AG04450 (cell line): Measurements from ENCODE around the gene CDH13. TPM values are rescaled to one million over a fixed set of nuclear protein-coding genes. Genes with fewer than 3 reads are reported as not detected.

Experiments
- CTCF ChIA-PET: fragments of 300-600, 350-600 bp; formaldehyde crosslinking; extraction: SDS; loops from one replicate; lab custom pipeline; 2022; ENCODE audit warnings: antibody characterized with exemption, inconsistent platforms; lab: Charles Lee
- POLR2A ChIA-PET: fragments of 350-600 bp; formaldehyde crosslinking; extraction: SDS; loops from one replicate; lab custom pipeline; 2021; ENCODE audit warnings: antibody characterized with exemption, inconsistent platforms; lab: Yijun Ruan, JAX
- DNase-seq: peaks from one replicate; pipeline ENCODE4 v3.0.0-alpha.2; 2011; ENCODE audit warnings: low read depth, low spot score
- H3K27ac ChIP-seq: one replicate; pipeline ENCODE4 v1.5.1; 2012; ENCODE audit warnings: low read depth, low read length, control low read depth
- H3K27me3 ChIP-seq: one replicate; pipeline ENCODE4 v1.6.0; 2012; ENCODE audit warnings: low read length; ENCODE audit not compliant: control insufficient read depth, insufficient read depth
- H3K4me3 ChIP-seq: 2 replicates; pipeline ENCODE4 v1.5.1; 2011; ENCODE audit warnings: mild to moderate bottlenecking, low read depth, low read length, control low read depth
- H3K9me3 ChIP-seq: 2 replicates; pipeline ENCODE4 v1.5.1; 2012; ENCODE audit warnings: low read length; ENCODE audit not compliant: control insufficient read depth, insufficient read depth
- CTCF ChIP-seq: IDR thresholded peaks from 2 replicates; pipeline ENCODE4 v1.5.1; 2011; ENCODE audit warnings: low read depth, low read length, control low read depth, inconsistent platforms
- polyA plus RNA-seq: library from polyadenylated mRNA; depleted of rRNA; stranded (reverse); fragments of >200 nt; gene quantifications from 2 replicates; pipeline ENCODE4 v1.2.3, GENCODE V29; 2011

Gene CDH13
- polyA plus RNA-seq, 1 experiment = 55.0 TPM

GRCh38 chr16:82949016-82949415, 322.2 kb downstream of the CDH13 start:
- no peak for DNase-seq
- CTCF ChIA-PET = no interaction called here
- TF ChIP-seq CTCF = no peak
- no peak overlapping the region for H3K4me3 ChIP-seq
- no peaks in the 10 kb centered on the region for H3K27me3 ChIP-seq
- no peak overlapping the region for H3K27ac ChIP-seq
- POLR2A ChIA-PET = no interaction called here
- no peaks in the 10 kb centered on the region for H3K9me3 ChIP-seq

- TF ChIP-seq CTCF = no peak
- ChIA-PET CTCF (no interaction called here), POLR2A (no interaction called here)
- H3K4me3 ChIP-seq = no peak overlapping the region
- H3K9me3 ChIP-seq = no peaks in the 10 kb centered on the region
- no peak overlapping the region for H3K27ac ChIP-seq
- H3K27me3 ChIP-seq = no peaks in the 10 kb centered on the region
- DNase-seq = no peak
These were observed 326.7 kb downstream of the CDH13 start for GRCh38 chr16:82953517-82953916.

GRCh38 chr16:82954224-82954929, 327.6 kb downstream of the CDH13 start:
- H3K4me3 ChIP-seq = no peak overlapping the region
- no peaks in the 10 kb centered on the region for H3K27me3 ChIP-seq
- H3K9me3 ChIP-seq = no peaks in the 10 kb centered on the region
- ChIA-PET POLR2A (no interaction called here), CTCF (interaction anchor here (1.2 kb wide), 1 partner anchor 324 kb away, joined by 3 read pairs; no protein-coding TSS in a partner anchor)
- DNase-seq = peak; percentile 18
- H3K27ac ChIP-seq = no peak overlapping the region
- TF ChIP-seq CTCF = no peak

- CTCF ChIA-PET = no interaction called here
- DNase-seq = no peak
- H3K27ac ChIP-seq = no peak overlapping the region
These were observed 329.1 kb downstream of the CDH13 start for GRCh38 chr16:82955741-82956348.

More at GRCh38 chr16:82955741-82956348, 329.1 kb downstream of the CDH13 start:
- no peak overlapping the region for H3K4me3 ChIP-seq
- no peaks in the 10 kb centered on the region for H3K27me3 ChIP-seq
- no peak for TF ChIP-seq CTCF
- H3K9me3 ChIP-seq = no peaks in the 10 kb centered on the region
- POLR2A ChIA-PET = no interaction called here
